ACHN (cell line): ENCODE measurements around the gene PURA.

ENCODE experiments used
- DNase-seq: peaks from one replicate; pipeline ENCODE4 v3.0.0-alpha.2; 2015
- in situ Hi-C: cut with HindIII; loops from 2 replicates; pipeline ENCODE4 v1.10.0; 2017; ENCODE audit warnings: low sequenced_read_pairs, low pct_ligation_motif_present, low pct_unique_long_range_greater_than_20kb

PURA gene

DNA sequence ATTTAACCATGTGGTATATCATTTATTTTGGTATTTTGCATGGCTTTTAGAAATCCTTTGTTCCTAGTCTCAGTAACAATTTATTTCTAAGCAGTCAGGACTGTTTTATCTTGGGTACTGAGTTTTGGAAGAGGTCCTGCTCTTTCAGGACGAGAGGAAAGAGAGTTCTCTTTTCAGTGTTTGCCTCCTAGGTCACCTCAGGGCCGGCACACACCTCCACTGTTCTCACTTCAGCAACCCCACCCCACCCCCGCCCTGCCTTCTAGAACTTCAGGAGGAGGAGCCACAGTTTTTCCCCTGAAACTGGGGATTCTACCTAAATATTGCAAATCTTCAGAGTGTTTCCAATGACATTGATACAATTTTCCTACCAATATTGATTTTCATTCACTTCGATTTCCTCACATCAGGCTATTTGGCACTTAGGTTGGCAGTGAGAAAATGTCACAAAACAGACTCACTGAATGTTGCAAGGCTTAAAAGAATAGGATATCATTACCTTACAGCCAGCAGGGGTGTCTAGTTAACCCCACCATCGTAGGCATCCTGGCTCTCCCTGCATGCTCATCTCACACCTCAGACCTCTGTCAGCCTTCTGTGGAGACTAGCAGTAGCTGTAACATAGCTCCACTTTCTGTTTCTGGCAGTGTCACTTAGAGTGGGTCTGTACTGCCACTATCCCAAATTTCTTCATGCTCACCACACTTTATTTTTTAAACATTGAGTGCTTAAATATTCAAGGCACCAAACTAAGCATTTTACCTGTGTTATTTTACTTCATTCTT is 17.2 kb downstream of the PURA start:
- DNase-seq, result no peak
- in situ Hi-C loops, result no loop called here

DNA sequence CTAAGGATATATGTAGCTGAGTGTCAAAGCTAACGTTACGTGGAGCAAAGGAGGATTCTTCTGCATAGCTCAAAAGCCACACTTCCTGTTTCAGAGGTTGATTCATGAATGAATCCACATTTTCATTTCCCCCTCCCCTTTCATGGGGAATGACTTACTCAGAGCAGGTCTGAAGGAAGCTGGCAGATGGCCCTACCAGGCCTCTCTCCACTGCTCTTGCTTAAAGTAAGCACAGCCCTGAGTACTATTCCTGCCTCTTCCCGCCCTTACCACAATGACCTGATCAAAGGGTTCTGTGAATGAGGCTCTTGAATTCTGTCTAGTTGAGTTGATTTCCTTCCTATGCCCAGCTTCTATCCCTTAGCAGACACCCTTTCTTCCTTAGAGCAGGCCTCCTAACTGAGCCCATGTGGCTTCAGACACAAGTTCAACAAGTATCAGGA is 18.1 kb downstream of the PURA start:
- peak; percentile 84 for DNase-seq
- in situ Hi-C loops, result no loop called here

DNA sequence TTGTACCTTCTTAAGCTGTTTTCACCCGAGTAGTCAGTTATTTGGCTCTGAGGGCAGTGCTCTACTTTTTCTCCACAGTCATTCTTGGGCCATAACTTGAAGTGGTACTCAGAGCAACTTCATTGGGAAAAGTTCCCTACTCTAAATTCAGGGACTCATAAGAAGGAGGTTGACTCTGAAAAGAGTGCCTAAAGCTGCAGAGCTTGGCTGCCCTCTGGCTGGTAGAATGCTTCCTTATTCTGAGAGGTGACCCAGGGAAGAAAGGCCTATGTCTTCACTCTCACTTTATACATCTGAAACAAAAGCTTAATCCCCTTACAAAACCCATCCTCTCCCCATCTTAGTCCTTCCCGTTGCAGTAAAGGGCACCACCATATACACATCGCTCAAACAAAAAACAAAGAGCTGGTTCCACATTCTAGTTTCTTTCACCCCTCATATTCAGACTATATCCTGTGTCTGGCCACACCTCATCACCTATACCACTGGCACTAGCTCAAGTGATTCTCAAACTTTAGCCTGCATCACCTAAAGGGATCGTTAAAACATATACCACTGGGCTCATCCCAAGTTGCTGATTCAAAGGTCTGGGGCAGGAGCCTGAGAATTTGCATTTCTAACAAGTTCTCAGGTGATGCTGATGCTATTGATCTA is 19.7 kb downstream of the PURA start:
- in situ Hi-C loops, result no loop called here
- DNase-seq, result no peak

DNA sequence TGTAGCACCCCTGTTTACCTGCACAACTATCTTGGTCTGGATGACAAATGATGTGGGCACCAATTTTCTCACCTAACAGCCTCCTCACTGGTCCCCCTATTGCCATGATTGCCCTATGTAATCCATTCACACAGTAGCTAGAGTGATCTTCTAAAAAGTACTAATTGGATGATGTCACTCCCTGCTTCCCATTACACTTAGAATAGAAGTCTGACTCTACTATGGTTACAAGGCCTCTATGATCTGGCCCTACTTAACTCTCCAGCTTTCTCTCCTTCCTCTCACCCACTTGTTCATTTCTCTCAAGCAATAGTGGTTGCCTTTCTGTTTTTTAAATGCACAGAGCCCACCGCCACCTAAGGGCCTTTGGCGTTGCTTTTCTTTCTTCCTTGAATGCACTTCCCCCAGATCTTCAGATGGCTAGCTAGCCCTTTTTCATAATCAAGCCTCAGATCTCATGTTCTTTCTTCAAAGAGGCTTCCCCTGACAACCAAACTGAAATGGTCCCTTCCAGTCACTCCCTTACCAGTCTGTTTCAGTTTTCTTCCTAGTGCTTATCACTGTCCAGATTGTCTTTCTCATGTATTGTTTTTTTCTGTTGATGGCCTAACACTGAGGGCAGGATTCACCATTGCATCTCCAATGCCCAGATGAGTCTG is 20.5 kb downstream of the PURA start:
- in situ Hi-C loops, result no loop called here
- no peak for DNase-seq

DNA sequence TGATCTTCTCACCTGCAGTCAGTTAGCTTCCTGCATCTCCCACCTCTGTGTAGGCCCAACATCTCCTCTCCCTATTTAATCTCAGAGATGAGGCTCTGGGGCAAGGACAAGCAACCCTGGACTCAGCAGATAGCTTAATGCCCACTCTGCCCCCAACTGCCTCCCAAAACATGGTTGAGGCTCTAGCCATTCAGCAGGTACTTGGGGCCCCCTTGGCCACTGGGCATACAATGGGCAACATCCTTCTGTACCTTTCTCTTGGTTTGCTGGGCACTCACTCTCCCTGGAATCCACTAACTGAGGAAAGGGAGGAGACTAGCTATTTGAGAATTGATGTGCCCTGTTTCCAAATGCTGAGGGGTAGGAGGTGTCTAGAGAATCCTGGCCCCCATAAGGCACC is 21.2 kb downstream of the PURA start:
- in situ Hi-C loops, result no loop called here

DNA sequence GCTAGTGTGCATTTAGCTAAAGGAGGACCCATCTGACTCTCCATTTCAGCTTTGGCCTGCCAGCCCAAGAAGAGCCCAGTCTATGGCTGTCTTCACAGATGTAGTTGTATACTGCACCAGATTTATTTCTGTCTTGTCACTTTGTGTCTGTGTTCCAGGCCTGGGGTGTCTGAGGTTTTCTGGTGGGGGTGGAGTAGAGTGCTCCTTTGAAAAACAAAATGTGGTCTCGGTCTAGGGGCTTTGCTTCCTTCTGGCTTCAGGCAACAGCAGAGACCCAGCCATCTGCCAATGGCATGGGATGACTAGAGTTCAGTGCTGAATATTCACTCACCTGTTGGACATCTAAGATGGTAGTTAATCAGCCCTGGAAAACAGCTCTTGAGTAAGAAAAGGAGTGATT is 22.7 kb downstream of the PURA start:
- in situ Hi-C loops, result no loop called here
- DNase-seq, result no peak

More for the DNA sequence above, 21.2 kb downstream of the PURA start:
- no peak for DNase-seq

DNA sequence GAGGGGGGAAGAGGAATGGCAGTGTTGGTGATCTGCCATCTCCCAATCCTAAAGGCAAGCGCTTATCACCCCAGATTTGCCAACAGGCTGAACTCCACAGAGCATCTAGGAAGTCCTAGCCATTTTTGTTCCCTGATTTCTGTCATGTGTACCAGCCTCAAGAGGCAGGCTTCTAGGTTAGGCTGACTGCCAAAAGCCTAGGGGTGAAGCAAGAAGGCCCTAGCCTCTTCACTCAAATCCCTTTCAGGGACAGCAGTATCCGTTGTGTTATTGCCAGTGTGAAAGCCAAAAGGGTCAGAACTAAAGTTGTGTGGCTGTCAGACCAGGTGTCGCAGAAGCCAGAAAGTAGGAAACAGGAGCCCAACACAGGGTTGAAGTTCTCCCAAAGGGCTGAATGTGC is 26.5 kb downstream of the PURA start:
- in situ Hi-C loops, result no loop called here
- no peak for DNase-seq

DNA sequence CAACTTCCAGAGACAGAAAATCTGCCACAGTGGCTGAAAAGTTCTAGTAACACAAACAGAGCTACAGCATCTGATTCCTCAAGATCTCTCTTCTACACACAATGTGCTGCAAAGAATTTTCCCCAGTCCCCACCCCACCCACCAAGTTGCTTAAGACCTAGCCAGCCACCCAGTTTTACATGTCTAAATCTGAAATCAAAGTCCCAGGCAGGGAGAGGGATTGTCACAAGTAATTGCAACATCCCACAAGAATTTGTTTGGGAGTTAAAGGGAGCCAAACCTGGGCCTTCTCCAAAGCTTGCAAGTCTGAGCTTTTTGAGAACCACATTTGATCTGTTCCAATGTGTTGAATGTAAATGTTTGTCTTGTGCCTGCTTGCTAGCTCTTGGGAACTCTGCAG is 27.3 kb downstream of the PURA start:
- DNase-seq, result no peak
- in situ Hi-C loops, result no loop called here

DNA sequence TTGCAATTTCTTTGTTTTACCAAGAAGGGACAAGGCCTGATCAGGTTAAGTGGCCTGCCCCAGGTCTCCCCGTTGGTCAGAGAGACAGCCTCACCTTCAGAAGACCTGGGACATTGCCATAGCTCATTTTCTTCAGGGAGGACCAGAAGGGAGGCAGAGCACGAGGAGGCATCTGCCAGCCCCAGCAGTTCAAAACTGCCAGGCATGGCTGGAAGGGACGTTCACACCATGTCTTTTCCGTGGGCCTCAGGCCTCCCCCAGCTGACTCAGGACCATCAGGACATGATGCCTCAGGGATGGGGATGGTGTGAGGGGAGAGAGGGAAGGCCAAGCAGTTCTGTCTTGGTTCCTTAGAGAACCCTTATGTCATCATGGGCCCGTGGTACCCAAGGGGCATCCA is 28.3 kb downstream of the PURA start:
- in situ Hi-C loops, result no loop called here
- DNase-seq, result no peak

DNA sequence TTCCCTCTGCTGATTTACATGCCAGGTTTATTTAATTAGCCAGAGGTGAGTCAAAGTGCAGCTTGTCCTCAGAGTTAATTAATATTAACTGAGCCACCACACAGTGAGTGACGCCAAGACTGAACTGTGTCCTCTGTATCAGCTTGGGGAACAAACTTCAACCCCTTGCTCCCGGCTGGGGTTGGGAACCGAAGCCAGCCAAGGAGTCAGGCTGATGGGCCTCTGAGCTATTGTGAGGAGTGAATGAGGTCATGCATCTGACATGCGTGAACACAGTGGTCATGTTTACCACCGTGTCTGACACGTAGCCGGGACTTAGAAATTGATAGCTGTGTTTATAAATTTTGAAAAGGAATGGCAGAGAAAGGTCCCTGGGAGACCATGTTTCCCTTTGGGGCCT is 28.9 kb downstream of the PURA start:
- in situ Hi-C loops, result no loop called here
- DNase-seq, result no peak

DNA sequence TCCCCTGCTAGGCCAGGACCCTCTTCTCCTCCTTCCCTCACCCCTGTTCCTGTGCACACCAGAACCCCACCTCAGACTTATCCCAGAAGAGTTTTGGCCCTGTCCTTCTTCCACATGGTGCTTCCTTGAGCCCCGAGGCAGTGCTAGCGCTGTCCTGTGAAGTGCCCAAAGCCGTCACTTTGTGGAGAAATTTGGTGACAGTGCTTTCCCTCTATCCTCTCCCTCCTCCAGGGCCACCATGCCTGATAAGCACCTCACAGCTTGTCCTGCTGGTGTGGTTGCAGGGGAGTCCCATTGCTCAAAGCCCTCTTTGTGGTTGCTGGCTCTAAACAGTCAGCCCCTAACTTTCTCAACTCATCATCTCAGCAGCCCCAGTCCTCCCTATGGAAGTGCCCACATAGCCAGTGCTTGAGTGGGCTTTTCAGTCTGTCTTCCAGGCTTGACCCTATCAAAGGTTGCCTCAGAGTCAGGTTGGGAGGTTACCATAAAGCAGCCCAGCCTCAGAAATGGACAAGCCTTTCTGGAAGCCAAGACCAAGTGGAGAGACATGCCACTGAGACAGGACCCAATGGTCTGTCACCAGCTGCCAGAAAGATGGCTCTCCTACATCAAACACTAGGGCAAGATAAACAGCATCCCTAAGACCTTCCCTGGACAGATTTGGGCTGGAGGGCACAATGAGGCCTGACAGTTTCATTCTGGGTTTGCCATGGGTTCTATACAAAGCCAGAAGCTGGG is 29.8 kb downstream of the PURA start:
- in situ Hi-C loops, result no loop called here
- no peak for DNase-seq

DNA sequence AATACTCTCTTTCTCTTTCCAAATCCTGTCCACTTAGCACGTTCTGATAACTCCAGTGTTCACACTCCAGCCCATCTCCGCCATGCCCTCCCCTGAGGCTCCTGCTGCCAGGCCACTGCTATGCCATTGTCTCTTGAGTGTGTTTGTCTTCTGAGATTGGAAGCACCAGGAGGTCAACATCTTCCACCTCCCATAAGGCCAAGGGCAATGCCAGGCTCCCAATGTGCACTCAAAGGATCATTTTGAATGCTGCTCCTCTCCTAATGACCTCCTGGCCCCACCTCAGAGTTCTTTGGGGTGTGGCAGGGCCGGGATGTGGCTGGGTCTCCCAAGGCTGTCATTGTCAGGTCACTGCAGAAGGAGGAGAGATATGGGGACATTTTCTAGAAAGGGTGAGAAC is 31.3 kb downstream of the PURA start:
- in situ Hi-C loops, result no loop called here
- no peak for DNase-seq

DNA sequence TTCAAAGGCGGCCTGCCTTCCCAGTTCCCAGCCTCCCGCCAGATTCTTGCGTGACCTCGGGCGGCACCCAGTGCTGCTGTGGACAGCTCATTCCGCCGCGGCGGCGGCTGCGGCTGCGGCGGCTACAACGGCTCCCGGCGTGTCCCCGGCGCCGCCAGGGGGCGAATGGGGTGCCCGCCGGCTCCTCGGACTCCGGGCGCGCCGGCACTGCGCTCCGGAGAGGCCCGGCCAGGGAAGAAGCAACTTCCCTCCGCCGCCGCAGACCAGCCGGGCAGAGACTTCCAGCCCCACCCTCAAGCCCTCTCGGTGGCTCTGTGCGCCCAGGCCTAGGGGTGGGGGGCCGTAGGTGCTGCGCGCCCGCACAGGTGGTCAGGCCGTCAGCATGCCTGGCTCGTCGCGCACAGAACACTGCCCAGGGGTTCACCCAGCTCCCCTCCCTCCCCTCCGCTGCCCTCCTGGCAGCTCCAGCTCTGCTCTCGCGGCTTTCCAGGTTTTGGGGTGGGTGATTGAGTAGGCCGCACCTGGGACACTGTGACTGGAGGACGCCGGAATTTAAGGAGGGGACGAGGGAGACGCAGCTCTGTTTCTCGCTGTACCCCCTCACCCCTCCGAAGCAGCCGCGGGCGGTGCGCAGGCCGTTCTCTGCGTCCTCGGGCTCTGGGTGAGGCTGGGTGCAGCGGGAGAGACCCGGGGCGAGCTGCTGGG is 32.1 kb downstream of the PURA start:
- in situ Hi-C loops, result no loop called here
- DNase-seq, result peak; percentile 76

DNA sequence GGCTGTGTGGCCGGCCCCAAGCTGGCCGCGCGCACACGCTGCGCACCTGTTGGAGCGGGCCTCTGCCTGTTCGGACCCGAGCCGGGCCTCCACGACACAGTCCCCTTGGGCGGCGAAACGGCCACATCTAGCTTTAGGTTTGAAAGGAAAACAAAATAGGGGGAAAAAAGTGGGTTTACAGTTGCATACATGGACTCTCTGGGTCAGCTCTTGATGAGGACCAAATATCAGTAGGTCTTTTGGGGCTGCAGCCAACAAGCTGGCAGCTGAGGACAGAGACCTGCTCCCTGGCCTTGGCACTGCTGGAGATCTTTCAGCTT is 32.6 kb downstream of the PURA start:
- no peak for DNase-seq
- in situ Hi-C loops, result no loop called here

DNA sequence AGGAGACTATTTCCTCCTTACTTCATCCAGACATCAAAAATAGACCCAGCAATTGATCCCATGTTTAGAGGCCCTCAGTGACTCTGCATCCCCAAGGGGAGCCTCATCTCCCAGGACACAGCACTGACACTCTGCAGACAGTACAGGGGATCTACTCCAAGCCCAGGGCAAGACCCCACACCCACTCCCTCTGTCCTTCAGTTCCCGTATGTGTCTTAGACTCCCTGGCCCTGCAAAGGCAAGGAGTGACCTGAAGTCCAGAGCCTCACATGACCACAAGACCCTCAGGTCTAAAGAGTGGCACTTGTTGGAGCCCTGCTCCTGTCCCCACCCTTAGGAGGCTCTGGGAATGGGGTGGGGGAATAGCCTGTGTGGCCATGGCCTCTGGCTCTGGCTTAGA is 33.6 kb downstream of the PURA start:
- in situ Hi-C loops, result no loop called here
- DNase-seq, result no peak

DNA sequence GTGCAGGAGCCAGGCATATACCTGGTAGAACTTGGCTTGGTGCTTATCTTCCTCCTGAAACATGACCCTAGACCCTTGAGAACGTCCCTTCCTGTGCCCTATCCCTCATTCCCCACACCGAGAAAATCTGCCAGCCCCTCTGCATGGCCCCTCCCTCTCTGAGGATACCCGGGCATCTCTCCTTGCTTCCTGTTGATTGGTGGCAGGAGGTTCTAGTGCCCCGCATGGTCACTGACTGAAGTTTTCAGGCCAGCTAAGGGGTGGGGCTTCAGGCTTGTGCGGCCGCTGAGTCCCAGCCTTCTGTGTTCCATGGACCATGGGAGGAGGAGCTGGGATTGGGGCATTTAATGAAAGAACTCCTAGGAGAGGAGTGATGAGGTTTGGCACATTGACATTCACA is 34.6 kb downstream of the PURA start:
- peak; percentile 53 for DNase-seq
- in situ Hi-C loops, result no loop called here

DNA sequence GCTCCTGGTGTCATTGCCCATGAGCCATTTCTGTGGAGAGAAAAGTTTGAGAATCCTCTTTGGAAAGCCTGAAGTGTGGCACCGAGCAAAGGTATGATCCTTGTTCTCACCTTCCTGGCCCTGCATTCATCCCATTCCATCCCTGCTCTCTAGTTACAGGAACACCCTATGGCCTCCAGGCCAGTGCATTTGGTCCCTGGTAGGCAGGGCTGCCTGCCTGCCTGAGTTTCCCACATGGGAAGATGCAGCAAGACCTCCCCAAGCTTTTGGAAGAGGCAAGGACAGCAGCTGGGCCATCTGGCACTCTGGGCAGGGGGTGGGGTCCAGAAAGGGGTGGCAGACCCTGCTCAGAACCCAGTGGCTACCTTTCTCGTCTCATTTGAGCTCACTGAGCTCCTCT is 36.3 kb downstream of the PURA start:
- DNase-seq, result no peak
- in situ Hi-C loops, result no loop called here

DNA sequence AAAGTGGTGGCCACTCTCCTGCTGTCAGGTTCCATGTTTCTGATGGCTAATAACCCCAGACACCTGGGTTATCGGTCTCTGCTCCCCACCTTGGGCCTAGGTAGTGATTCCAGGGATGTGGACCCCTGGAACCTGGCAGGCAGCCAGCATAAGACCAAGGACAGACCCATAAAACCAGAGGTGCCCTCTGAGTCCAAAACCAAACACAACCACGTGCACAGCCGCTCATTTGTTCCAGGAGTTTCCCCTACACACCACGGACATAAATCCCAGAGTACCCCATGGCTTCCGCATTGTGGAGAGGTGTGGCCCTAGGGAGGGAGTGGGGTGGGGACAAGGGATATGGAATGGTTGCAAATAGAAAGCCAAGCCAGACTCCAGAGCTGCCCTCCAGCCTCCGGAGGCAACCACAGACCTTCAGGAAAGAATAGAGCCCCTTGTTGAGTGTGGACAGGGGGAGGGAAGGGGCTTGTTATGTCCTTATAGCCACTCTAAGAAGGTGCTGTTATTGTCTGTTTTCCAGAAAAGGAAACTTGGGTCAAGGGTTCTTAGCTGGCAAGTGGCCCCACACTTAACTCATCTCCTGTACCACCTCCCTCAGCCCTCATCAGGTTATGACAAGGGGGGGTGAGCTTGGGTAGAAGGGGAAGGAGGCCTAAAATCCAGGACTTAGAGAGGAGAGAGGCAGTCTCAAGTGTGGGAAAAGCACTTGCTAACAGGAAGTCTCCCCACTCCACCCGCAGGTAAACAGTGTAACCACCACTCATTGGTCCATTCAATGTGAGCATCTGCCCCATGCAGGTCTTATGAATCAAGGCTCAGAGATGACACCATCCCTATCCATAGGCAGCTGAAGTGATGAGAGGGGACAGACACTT is 37.5 kb downstream of the PURA start:
- no peak for DNase-seq

More for the DNA sequence above, 37.5 kb downstream of the PURA start:
- in situ Hi-C loops, result no loop called here
